Fibroblast of lung (primary cell): ENCODE data around the gene SAG. TPM values are rescaled to one million over a fixed set of nuclear protein-coding genes. Genes with fewer than 3 reads are reported as not detected.

ENCODE experiments used
- DNase-seq, 2 donors: peaks; one replicate each; pipeline versions ENCODE4 v3.0.0 to v3.0.0-alpha.2; 2010; ENCODE audit warnings: low read depth in 2 of 2
- H2AFZ ChIP-seq: 2 replicates; pipeline ENCODE4 v1.5.1; 2012; ENCODE audit warnings: low read length, control low read depth, inconsistent platforms
- H3K27ac ChIP-seq: 2 replicates; pipeline ENCODE4 v1.5.1; 2011; ENCODE audit warnings: low read length, control low read depth; ENCODE audit not compliant: insufficient read depth
- H3K27me3 ChIP-seq: 2 replicates; pipeline ENCODE4 v1.5.1; 2011; ENCODE audit warnings: mild to moderate bottlenecking, low read length; ENCODE audit not compliant: control insufficient read depth, insufficient read depth
- H3K36me3 ChIP-seq: 2 replicates; pipeline ENCODE4 v1.5.1; 2011; ENCODE audit warnings: low read length; ENCODE audit not compliant: control insufficient read depth, insufficient read depth
- H3K4me1 ChIP-seq: 2 replicates; pipeline ENCODE4 v1.5.1; 2011; ENCODE audit warnings: low read length; ENCODE audit not compliant: control insufficient read depth, insufficient read depth; ENCODE audit errors: extremely low read depth
- H3K4me2 ChIP-seq: 2 replicates; pipeline ENCODE4 v1.5.1; 2011; ENCODE audit warnings: low read length, control low read depth; ENCODE audit not compliant: insufficient read depth; ENCODE audit errors: extremely low read depth
- H3K4me3 ChIP-seq, 4 experiments: fragments of 200-600 bp in 1 of 4; sonication (generic) in 1 of 4; replicated peaks in 1 of 4; 2 replicates each; pipeline ENCODE4 v1.5.1; 2011 to 2016; ENCODE audit warnings: low read length in 4 of 4, low read depth in 3 of 4, mild to moderate bottlenecking in 3 of 4, control low read depth in 2 of 4, inconsistent platforms in 1 of 4, mixed read lengths in 1 of 4; ENCODE audit not compliant: insufficient read depth in 1 of 4; ENCODE audit errors: control extremely low read depth in 1 of 4
- H3K79me2 ChIP-seq: 2 replicates; pipeline ENCODE4 v1.5.1; 2012; ENCODE audit warnings: mild to moderate bottlenecking, low read length, inconsistent platforms; ENCODE audit not compliant: control insufficient read depth, insufficient read depth
- H3K9ac ChIP-seq: 2 replicates; pipeline ENCODE4 v1.5.1; 2011; ENCODE audit warnings: mild to moderate bottlenecking, low read length, control low read depth; ENCODE audit not compliant: insufficient read depth
- H3K9me3 ChIP-seq: 2 replicates; pipeline ENCODE4 v1.5.1; 2012; ENCODE audit warnings: low read depth, low read length; ENCODE audit not compliant: control insufficient read depth, insufficient read depth
- H4K20me1 ChIP-seq: 2 replicates; pipeline ENCODE4 v1.5.1; 2011; ENCODE audit warnings: low read length; ENCODE audit not compliant: control insufficient read depth, insufficient read depth; ENCODE audit errors: extremely low read depth
- EZH2 ChIP-seq: IDR thresholded peaks from 2 replicates; pipeline ENCODE4 v1.5.1; 2012; ENCODE audit warnings: low read length, control low read depth, mild to moderate bottlenecking; ENCODE audit errors: missing control alignments
- polyA plus RNA-seq, 2 donors: library from polyadenylated mRNA; depleted of rRNA in 1 of 2; stranded (reverse) in 1 of 2; unstranded in 1 of 2; fragments of >200 nt; gene quantifications; 2 replicates each; pipeline ENCODE4 v1.2.1, GENCODE V29; 2011 to 2012; ENCODE audit warnings: missing spikeins in 1 of 2
- total RNA-seq: library from RNA; depleted of rRNA; stranded (reverse); fragments of >200 nt; gene quantifications from 2 replicates; pipeline ENCODE4 v1.2.1, GENCODE V29; 2014
- TF ChIP-seq, protein P1 (sequence below), 2 donors: IDR thresholded peaks in 1 of 2; conservative IDR thresholded peaks in 1 of 2; 1 replicate in 1 of 2; 2 replicates in 1 of 2; pipeline ENCODE4 v1.5.1; 2011 to 2012; ENCODE audit warnings: low read length in 2 of 2, control low read depth in 1 of 2, inconsistent platforms in 1 of 2, low read depth in 1 of 2, mild to moderate bottlenecking in 1 of 2

Gene SAG
- total and polyA plus RNA-seq, 2 donors (not counting 1 experiment from before 2014, with no cell fraction given) = not detected

DNA sequence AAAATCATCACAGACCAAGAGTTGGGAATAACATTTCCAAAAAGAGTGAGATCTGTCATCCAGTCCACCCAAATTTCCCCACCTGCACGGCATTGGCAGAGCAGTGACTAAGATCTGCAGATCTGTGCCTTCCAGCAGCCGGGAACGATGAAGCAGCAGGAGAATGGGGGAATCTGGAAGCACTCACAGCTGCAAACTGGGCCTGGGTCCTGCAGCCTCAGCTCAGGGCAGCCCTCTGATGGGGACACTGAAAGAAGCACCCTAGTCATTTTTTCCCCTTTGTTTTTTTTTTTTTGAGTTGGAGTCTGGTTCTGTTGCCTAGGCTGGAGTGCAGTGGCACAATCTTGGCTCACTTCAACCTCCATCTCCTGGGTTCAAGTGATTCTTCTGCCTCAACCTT is 4.4 kb upstream of the SAG start:
- Histone ChIP-seq H3K4me2 (no peak overlapping the region), H3K9ac (no peak overlapping the region), H3K9me3 (no peaks in the 10 kb centered on the region), H3K79me2 (no peaks in the 10 kb centered on the region), H2AFZ (no peak overlapping the region), H3K27me3 (no peaks in the 10 kb centered on the region), H3K36me3 (no peaks in the 10 kb centered on the region), H3K4me1 (no peaks in the 10 kb centered on the region), H3K27ac (no peak overlapping the region), H3K4me3 (no peak overlapping the region), H4K20me1 (no peaks in the 10 kb centered on the region)
- TF ChIP-seq, protein P1, sequence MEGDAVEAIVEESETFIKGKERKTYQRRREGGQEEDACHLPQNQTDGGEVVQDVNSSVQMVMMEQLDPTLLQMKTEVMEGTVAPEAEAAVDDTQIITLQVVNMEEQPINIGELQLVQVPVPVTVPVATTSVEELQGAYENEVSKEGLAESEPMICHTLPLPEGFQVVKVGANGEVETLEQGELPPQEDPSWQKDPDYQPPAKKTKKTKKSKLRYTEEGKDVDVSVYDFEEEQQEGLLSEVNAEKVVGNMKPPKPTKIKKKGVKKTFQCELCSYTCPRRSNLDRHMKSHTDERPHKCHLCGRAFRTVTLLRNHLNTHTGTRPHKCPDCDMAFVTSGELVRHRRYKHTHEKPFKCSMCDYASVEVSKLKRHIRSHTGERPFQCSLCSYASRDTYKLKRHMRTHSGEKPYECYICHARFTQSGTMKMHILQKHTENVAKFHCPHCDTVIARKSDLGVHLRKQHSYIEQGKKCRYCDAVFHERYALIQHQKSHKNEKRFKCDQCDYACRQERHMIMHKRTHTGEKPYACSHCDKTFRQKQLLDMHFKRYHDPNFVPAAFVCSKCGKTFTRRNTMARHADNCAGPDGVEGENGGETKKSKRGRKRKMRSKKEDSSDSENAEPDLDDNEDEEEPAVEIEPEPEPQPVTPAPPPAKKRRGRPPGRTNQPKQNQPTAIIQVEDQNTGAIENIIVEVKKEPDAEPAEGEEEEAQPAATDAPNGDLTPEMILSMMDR (conservative IDR thresholded peaks at IDR 0.05 in 1 of 2, IDR thresholded peaks at IDR 0.05 in 1 of 2; ENCODE audit: low read depth in 1 of 2, low read length in 2 of 2) = no peak
- TF ChIP-seq EZH2 = no peak
- no peak for DNase-seq

DNA sequence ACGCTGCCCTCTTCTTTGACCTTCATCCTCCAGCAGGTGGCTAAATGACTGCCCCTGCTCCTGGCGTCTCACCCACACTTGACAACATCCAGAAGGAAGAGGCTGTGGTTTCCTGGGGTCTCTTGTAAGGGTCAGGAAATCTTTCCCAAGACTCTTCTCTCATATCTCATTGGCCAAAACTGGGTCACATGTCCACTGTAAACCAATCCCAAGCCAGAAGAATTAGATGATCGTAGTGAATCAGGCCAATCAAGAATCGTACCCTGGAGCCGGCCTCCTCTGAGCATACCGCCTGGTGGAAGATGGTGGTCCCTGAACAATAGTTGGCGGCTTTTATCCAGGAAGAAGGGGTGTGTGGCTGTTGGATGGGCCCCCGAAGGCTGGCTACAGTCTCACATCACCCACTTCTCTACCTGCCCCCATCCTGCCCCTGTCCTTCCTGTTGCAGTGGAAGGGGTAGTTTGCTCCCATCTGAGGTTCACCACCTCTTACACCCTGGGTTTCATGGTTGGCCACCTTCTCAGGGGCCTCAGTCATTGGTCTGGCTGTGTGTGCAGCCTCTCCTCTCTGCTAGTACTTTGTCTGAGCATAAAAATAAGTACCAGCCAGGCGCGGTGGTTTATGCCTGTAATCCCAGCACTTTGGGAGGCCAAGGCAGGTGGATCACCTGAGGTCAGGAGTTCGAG is 3.8 kb downstream of the SAG start:
- no peaks in the 10 kb centered on the region for H3K36me3 ChIP-seq
- H3K9me3 ChIP-seq = no peaks in the 10 kb centered on the region
- DNase-seq = no peak
- no peaks in the 10 kb centered on the region for H3K4me1 ChIP-seq
- H2AFZ ChIP-seq = no peak overlapping the region
- H3K79me2 ChIP-seq = no peaks in the 10 kb centered on the region
- H4K20me1 ChIP-seq = no peaks in the 10 kb centered on the region
- H3K27ac ChIP-seq = no peak overlapping the region
- TF ChIP-seq EZH2 = no peak
- TF ChIP-seq, protein P1 (conservative IDR thresholded peaks at IDR 0.05 in 1 of 2, IDR thresholded peaks at IDR 0.05 in 1 of 2; ENCODE audit: low read depth in 1 of 2, low read length in 2 of 2) = no peak
- no peak overlapping the region for H3K9ac ChIP-seq
- no peak overlapping the region for H3K4me2 ChIP-seq
- H3K4me3 ChIP-seq = no peak overlapping the region
- no peaks in the 10 kb centered on the region for H3K27me3 ChIP-seq

DNA sequence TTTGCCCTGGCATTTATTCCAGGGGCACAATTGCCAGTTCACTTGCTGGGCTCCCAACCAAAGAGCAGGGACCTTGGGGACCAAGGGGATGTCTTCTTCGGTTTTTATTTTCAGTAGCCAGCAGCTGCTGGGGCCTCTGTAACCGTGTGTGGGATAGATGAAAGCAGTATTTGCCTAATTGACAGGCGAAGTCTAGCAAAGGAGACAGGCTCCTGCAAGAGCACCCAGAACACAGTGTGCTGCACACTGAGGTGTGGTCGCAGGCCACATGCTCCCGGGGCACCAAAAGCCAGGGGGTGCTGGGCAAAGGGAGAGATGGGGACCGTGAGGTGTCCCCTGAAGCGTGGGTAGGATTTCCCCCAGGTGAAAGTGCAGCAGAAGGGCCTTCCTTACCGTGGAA is 5.3 kb downstream of the SAG start:
- Histone ChIP-seq H3K9ac (no peak overlapping the region), H3K27me3 (no peaks in the 10 kb centered on the region), H3K4me2 (no peak overlapping the region), H3K9me3 (no peaks in the 10 kb centered on the region), H3K4me1 (no peaks in the 10 kb centered on the region), H2AFZ (no peak overlapping the region), H3K79me2 (no peaks in the 10 kb centered on the region), H4K20me1 (no peaks in the 10 kb centered on the region), H3K27ac (no peak overlapping the region), H3K36me3 (no peaks in the 10 kb centered on the region), H3K4me3 (no peak overlapping the region)
- DNase-seq = no peak
- TF ChIP-seq, protein P1 (conservative IDR thresholded peaks at IDR 0.05 in 1 of 2, IDR thresholded peaks at IDR 0.05 in 1 of 2; ENCODE audit: low read depth in 1 of 2, low read length in 2 of 2) = no peak
- TF ChIP-seq EZH2 = no peak
